ENCODE data around the gene SIGMAR1. TPM values are rescaled to one million over a fixed set of nuclear protein-coding genes. Genes with fewer than 3 reads are reported as not detected.

The SIGMAR1 gene
- total and polyA plus RNA-seq, 2 of the 4 experiments (the other 2 are of a cell fraction) = 44.6 to 88.9 TPM

DNA sequence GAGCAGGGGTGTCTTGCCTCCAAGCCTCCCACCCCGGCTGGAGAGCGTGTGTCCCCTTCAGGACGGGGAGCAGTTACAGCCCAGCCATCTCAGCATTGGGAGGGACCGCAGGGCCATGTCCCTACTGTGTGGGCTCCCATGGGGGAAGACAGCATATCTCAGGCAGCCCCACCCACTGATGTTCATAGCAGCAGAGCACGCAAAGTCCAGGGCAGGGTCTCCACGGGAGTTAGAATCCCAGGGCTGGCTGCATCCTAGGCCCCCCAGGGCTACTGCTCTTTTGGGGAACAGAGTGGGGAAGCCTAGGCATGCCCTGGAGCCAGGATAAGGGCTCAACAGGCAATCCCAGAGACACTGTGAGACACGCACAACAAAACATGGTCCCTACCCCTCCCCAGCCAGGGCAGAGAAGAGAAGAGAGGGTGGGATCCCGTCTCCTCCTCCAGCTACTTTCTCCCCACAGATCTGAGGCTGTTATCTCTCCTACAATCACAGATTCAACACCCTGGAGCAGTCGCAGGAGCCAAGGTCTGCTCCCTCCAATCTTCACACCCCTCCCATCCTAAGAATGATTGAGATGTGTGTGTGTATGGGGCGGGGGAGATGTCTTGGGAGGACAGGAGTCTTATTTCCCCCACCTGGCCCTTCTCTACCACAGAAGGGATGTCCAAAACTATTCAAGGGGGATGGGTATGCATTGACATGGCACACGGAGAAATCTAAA, 51.5 kb downstream of the SIGMAR1 start (continued):
- TF ChIP-seq FOS (IDR thresholded peaks at IDR 0.05; ENCODE audit: low read depth, low read length) = no peak
- TF ChIP-seq MXI1 (IDR thresholded peaks at IDR 0.05; ENCODE audit: borderline replicate concordance, low read depth, low read length) = no peak
- no peak for TF ChIP-seq BHLHE40 (IDR thresholded peaks at IDR 0.05; ENCODE audit: low read depth, low read length)
- TF ChIP-seq CHD1 (IDR thresholded peaks at IDR 0.05; ENCODE audit: low read depth, low read length) = no peak
- TF ChIP-seq RFX5 (IDR thresholded peaks at IDR 0.05; ENCODE audit: low read depth, low read length) = no peak
- no peak for TF ChIP-seq POLR2A (IDR thresholded peaks at IDR 0.05; ENCODE audit: low read depth, low read length)

GRCh38 chr9:34584970-34585369, 52.6 kb downstream of the SIGMAR1 start:
- Histone ChIP-seq H3K9ac (ENCODE audit: low read depth, low read length) (no peak overlapping the region), H3K27ac (ENCODE audit: insufficient read depth, low read length) (no peak overlapping the region), H3K14ac (replicated peaks; ENCODE audit: low read depth, low read length) (no peak overlapping the region), H3K27me3 (ENCODE audit: control insufficient read depth, insufficient read depth, low read length) (peaks cover 94% of the 10 kb centered on the region), H2BK5ac (ENCODE audit: low read depth, low read length, poor library complexity, severe bottlenecking) (no peak overlapping the region), H4K91ac (ENCODE audit: insufficient read depth, low read depth, low read length) (no peak overlapping the region), H4K5ac (ENCODE audit: low read depth, low read length) (no peak overlapping the region), H3K79me1 (ENCODE audit: low read depth in 1 of 2, low read length in 2 of 2) (no peaks in the 10 kb centered on the region), H3K36me3 (ENCODE audit: control insufficient read depth, insufficient read depth, low read length) (no peaks in the 10 kb centered on the region), H4K8ac (ENCODE audit: low read depth in 2 of 2, low read length in 2 of 2) (no peak overlapping the region), H3K4me1 (ENCODE audit: control insufficient read depth, insufficient read depth, low read length) (no peaks in the 10 kb centered on the region; the same call in 1 of the 2 replicates), H3K9me1 (ENCODE audit: insufficient read depth, low read length) (no peaks in the 10 kb centered on the region; the same call in 1 of the 2 replicates), H3K4me2 (ENCODE audit: low read depth, low read length) (no peak overlapping the region), H3K23ac (ENCODE audit: low read depth, low read length) (no peak overlapping the region), H3K4ac (ENCODE audit: low read depth, low read length) (no peak overlapping the region), H3K9me3 (ENCODE audit: control insufficient read depth, insufficient read depth, low read length) (no peaks in the 10 kb centered on the region), H2AK9ac (replicated peaks; ENCODE audit: low read depth, low read length, poor library complexity) (no peak overlapping the region), H2AK5ac (ENCODE audit: low read depth, low read length) (no peak overlapping the region), H3K18ac (ENCODE audit: low read depth, low read length) (no peak overlapping the region), H2AFZ (replicated peaks; ENCODE audit: low read length, poor library complexity) (no peak overlapping the region), H2BK20ac (ENCODE audit: low read depth, low read length) (no peak overlapping the region), H3K56ac (ENCODE audit: extremely low read depth, insufficient read depth, low read length) (no peak overlapping the region), H2BK120ac (ENCODE audit: low read depth, low read length) (no peak overlapping the region), H3K4me3 (ENCODE audit: insufficient read depth, low read depth, low read length) (no peak overlapping the region), H4K20me1 (ENCODE audit: insufficient read depth, low read length) (peaks cover 5% of the 10 kb centered on the region), H2BK15ac (ENCODE audit: low read depth, low read length) (no peak overlapping the region)
- DNase-seq (no peak), ATAC-seq (ENCODE audit: low read depth) (no peak)
- no TSS peak for BruUV-seq (replicated peaks)
- dilution Hi-C loops (cut with HindIII; ENCODE audit: low sequenced_read_pairs, unreplicated experiment) = no loop called here
- TF ChIP-seq CEBPB (IDR thresholded peaks at IDR 0.05; ENCODE audit: low read depth, low read length) = no peak
- TF ChIP-seq, protein P1, sequence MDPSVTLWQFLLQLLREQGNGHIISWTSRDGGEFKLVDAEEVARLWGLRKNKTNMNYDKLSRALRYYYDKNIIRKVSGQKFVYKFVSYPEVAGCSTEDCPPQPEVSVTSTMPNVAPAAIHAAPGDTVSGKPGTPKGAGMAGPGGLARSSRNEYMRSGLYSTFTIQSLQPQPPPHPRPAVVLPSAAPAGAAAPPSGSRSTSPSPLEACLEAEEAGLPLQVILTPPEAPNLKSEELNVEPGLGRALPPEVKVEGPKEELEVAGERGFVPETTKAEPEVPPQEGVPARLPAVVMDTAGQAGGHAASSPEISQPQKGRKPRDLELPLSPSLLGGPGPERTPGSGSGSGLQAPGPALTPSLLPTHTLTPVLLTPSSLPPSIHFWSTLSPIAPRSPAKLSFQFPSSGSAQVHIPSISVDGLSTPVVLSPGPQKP (IDR thresholded peaks at IDR 0.05; ENCODE audit: borderline replicate concordance, low read depth, low read length) = no peak
- ChIA-PET POLR2A (ENCODE audit: unreplicated experiment) (interaction anchor here (0.6 kb wide), 1 partner anchor 911 kb away, joined by 4 read pairs; no protein-coding TSS in a partner anchor), CTCF (no interaction called here)
- WGBS, 2 experiments (ENCODE audit: extremely low coverage in 2 of 2, insufficient read length in 1 of 2) = 80% methylated on average over 1 of the region's 5 CpGs; no CpG with 5 or more reads in 1 of the 2 experiments
- intact Hi-C loops (cut with micrococcal nuclease) = no loop called here
- in situ Hi-C loops (cut with MboI; ENCODE audit: low sequenced_read_pairs) = no loop called here

Measured in IMR-90 (cell line).